ENCODE results near the gene CCL3.

DNA sequence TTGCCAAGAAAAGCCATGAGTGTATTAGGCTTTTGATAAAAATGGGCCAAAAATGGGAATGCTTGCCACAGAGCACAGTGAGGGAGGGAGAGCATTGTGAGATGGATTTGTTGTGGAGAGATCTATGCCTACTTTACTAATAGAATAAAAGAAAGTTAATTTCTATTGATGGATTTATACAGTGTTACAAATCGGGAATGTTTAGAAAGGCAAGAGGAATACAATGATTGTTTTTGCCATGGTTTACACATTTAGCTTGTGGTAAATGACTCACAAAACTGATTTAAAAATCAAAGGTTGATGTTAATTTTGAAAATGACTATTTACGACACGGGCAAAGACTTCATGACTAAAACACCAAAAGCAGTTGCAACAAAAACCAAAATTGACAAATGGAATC is 30.3 kb upstream of the CCL3 start:
- TF ChIP-seq, protein P1, sequence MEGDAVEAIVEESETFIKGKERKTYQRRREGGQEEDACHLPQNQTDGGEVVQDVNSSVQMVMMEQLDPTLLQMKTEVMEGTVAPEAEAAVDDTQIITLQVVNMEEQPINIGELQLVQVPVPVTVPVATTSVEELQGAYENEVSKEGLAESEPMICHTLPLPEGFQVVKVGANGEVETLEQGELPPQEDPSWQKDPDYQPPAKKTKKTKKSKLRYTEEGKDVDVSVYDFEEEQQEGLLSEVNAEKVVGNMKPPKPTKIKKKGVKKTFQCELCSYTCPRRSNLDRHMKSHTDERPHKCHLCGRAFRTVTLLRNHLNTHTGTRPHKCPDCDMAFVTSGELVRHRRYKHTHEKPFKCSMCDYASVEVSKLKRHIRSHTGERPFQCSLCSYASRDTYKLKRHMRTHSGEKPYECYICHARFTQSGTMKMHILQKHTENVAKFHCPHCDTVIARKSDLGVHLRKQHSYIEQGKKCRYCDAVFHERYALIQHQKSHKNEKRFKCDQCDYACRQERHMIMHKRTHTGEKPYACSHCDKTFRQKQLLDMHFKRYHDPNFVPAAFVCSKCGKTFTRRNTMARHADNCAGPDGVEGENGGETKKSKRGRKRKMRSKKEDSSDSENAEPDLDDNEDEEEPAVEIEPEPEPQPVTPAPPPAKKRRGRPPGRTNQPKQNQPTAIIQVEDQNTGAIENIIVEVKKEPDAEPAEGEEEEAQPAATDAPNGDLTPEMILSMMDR (IDR thresholded peaks at IDR 0.05) = no peak
- TF ChIP-seq POLR2A (IDR thresholded peaks at IDR 0.05) = no peak

Measured in prostate gland (tissue), 2 donors.